PC-9 (cell line): ENCODE data around the gene CACNA1A.

Experiments
- EZH2 ChIP-seq: fragments of 200-600 bp; sonication (generic); IDR thresholded peaks from 2 replicates; pipeline ENCODE4 v1.8.0; 2017; ENCODE audit warnings: antibody characterized with exemption, low read depth
- TF ChIP-seq, protein P1 (sequence below): fragments of 200-600 bp; sonication (generic); conservative IDR thresholded peaks from 2 replicates; pipeline ENCODE4 v1.6.1; 2017; ENCODE audit warnings: mixed run types, antibody characterized with exemption, mild to moderate bottlenecking, moderate library complexity

DNA sequence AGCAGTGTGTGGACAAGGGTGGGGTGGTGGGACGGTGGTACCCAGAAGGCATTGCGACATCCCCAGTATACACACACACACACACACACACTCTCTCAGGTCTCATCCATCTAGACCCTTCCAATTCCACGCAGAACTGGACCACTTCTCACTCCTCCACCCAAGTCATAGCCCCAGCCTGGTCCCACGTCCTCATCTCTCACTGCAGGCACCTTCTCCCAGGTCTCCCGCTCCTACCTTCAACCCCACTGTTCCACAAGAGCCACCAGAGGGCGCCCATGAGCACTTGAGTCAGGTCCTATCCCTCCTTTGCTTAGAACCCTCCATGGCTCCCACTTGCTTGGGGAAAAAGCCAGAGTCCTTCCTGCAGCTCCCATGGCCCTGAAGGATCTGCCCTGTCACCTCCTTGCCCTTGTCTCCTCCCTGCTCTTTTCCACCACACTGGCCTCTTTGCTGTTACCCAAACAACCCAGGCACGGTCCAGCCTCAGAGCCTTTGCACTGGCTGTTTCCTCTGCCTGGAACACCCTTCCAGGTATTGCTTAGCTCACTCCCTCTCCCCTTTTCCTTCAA lies 293.4 kb downstream of the CACNA1A start:
- TF ChIP-seq, protein P1, sequence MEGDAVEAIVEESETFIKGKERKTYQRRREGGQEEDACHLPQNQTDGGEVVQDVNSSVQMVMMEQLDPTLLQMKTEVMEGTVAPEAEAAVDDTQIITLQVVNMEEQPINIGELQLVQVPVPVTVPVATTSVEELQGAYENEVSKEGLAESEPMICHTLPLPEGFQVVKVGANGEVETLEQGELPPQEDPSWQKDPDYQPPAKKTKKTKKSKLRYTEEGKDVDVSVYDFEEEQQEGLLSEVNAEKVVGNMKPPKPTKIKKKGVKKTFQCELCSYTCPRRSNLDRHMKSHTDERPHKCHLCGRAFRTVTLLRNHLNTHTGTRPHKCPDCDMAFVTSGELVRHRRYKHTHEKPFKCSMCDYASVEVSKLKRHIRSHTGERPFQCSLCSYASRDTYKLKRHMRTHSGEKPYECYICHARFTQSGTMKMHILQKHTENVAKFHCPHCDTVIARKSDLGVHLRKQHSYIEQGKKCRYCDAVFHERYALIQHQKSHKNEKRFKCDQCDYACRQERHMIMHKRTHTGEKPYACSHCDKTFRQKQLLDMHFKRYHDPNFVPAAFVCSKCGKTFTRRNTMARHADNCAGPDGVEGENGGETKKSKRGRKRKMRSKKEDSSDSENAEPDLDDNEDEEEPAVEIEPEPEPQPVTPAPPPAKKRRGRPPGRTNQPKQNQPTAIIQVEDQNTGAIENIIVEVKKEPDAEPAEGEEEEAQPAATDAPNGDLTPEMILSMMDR: peak; percentile 83
- no peak for TF ChIP-seq EZH2
